IMR-90 (cell line): ENCODE data around the gene SLC16A8. TPM values are rescaled to one million over a fixed set of nuclear protein-coding genes. Genes with fewer than 3 reads are reported as not detected.

Source experiments
- ATAC-seq: fragments of 200-7000 bp; cut with Tn5 transposase; 2 replicates; pipeline ENCODE4 v1.9.1; 2020; ENCODE audit warnings: low read depth, mild to moderate bottlenecking, moderate library complexity
- BruUV-seq: library from RNA; stranded (reverse); fragments of 400-500 nt; replicated peaks from 2 replicates; lab custom pipeline; 2021; lab: Mats Ljungman, UMichigan
- CTCF ChIA-PET: fragments of 300-600 bp; formaldehyde crosslinking; extraction: SDS; loops from one replicate; lab custom pipeline; 2021; ENCODE audit warnings: antibody characterized with exemption; lab: Yijun Ruan, JAX
- POLR2A ChIA-PET: fragments of 300-600 bp; sonication (Branson Sonifier 250); formaldehyde crosslinking; loops from one replicate; lab custom pipeline; 2022; ENCODE audit warnings: antibody characterized with exemption; ENCODE audit not compliant: unreplicated experiment; lab: Charles Lee
- DNase-seq: peaks from one replicate; pipeline ENCODE4 v3.0.0; 2013
- H2AFZ ChIP-seq: replicated peaks from 2 replicates; pipeline ENCODE3; 2013; ENCODE audit warnings: low read length, mild to moderate bottlenecking; ENCODE audit not compliant: poor library complexity
- H2AK5ac ChIP-seq: 2 replicates; pipeline ENCODE4 v1.6.1; 2013; ENCODE audit warnings: low read depth, low read length, inconsistent platforms
- H2AK9ac ChIP-seq: replicated peaks from 2 replicates; pipeline ENCODE3; 2013; ENCODE audit warnings: mild to moderate bottlenecking, low read depth, low read length, moderate library complexity; ENCODE audit not compliant: poor library complexity
- H2BK120ac ChIP-seq: 2 replicates; pipeline ENCODE4 v1.6.1; 2013; ENCODE audit warnings: low read depth, low read length, inconsistent platforms
- H2BK15ac ChIP-seq: 3 replicates; pipeline ENCODE4 v1.6.1; 2013; ENCODE audit warnings: low read depth, low read length, inconsistent platforms
- H2BK20ac ChIP-seq: 2 replicates; pipeline ENCODE4 v1.6.1; 2013; ENCODE audit warnings: low read depth, mild to moderate bottlenecking, inconsistent platforms, low read length, moderate library complexity
- H2BK5ac ChIP-seq: 2 replicates; pipeline ENCODE4 v1.6.1; 2013; ENCODE audit warnings: mild to moderate bottlenecking, low read depth, low read length, inconsistent platforms; ENCODE audit not compliant: poor library complexity, severe bottlenecking
- H3K14ac ChIP-seq: replicated peaks from 2 replicates; pipeline ENCODE4 v1.6.1; 2013; ENCODE audit warnings: low read depth, low read length, inconsistent platforms
- H3K18ac ChIP-seq: 2 replicates; pipeline ENCODE4 v1.6.1; 2013; ENCODE audit warnings: low read depth, low read length, control low read depth
- H3K23ac ChIP-seq: 2 replicates; pipeline ENCODE4 v1.6.1; 2013; ENCODE audit warnings: low read depth, low read length, inconsistent platforms
- H3K27ac ChIP-seq: 2 replicates; pipeline ENCODE4 v1.5.1; 2013; ENCODE audit warnings: mild to moderate bottlenecking, control low read depth, low read length; ENCODE audit not compliant: insufficient read depth
- H3K27me3 ChIP-seq: 2 replicates; pipeline ENCODE4 v1.6.1; 2013; ENCODE audit warnings: low read length; ENCODE audit not compliant: control insufficient read depth, insufficient read depth
- H3K36me3 ChIP-seq: 2 replicates; pipeline ENCODE4 v1.6.1; 2013; ENCODE audit warnings: low read length, mixed read lengths; ENCODE audit not compliant: control insufficient read depth, insufficient read depth
- H3K4ac ChIP-seq: 2 replicates; pipeline ENCODE4 v1.6.1; 2013; ENCODE audit warnings: low read depth, low read length, inconsistent platforms
- H3K4me1 ChIP-seq: 2 replicates; pipeline ENCODE4 v1.6.1; 2013; ENCODE audit warnings: low read length, mixed read lengths; ENCODE audit not compliant: control insufficient read depth, insufficient read depth
- H3K4me2 ChIP-seq: 2 replicates; pipeline ENCODE4 v1.6.1; 2013; ENCODE audit warnings: low read depth, mild to moderate bottlenecking, control low read depth, low read length, moderate library complexity
- H3K4me3 ChIP-seq: 2 replicates; pipeline ENCODE4 v1.5.1; 2013; ENCODE audit warnings: low read depth, mild to moderate bottlenecking, control low read depth, low read length, moderate library complexity; ENCODE audit not compliant: insufficient read depth
- H3K56ac ChIP-seq: 2 replicates; pipeline ENCODE4 v1.6.1; 2013; ENCODE audit warnings: low read length, inconsistent platforms; ENCODE audit not compliant: insufficient read depth; ENCODE audit errors: extremely low read depth
- H3K79me1 ChIP-seq, 2 experiments: 2 replicates each; pipeline ENCODE4 v1.6.1; 2013; ENCODE audit warnings: low read length in 2 of 2, inconsistent platforms in 1 of 2, low read depth in 1 of 2
- H3K9ac ChIP-seq: 2 replicates; pipeline ENCODE4 v1.6.1; 2013; ENCODE audit warnings: low read depth, low read length, control low read depth
- H3K9me1 ChIP-seq: 2 replicates; pipeline ENCODE4 v1.6.1; 2013; ENCODE audit warnings: low read length, inconsistent platforms; ENCODE audit not compliant: insufficient read depth
- H3K9me3 ChIP-seq: 2 replicates; pipeline ENCODE4 v1.6.1; 2013; ENCODE audit warnings: low read length; ENCODE audit not compliant: control insufficient read depth, insufficient read depth
- H4K20me1 ChIP-seq: 2 replicates; pipeline ENCODE4 v1.6.1; 2013; ENCODE audit warnings: low read length, inconsistent platforms; ENCODE audit not compliant: insufficient read depth
- H4K5ac ChIP-seq: 2 replicates; pipeline ENCODE4 v1.6.1; 2013; ENCODE audit warnings: mild to moderate bottlenecking, low read depth, low read length, control low read depth
- H4K8ac ChIP-seq, 2 experiments: 2 replicates each; pipeline ENCODE4 v1.6.1; 2013; ENCODE audit warnings: low read depth in 2 of 2, low read length in 2 of 2, control low read depth in 1 of 2, inconsistent platforms in 1 of 2
- H4K91ac ChIP-seq: 2 replicates; pipeline ENCODE4 v1.6.1; 2013; ENCODE audit warnings: low read depth, low read length, inconsistent platforms; ENCODE audit not compliant: insufficient read depth
- MAFK ChIP-seq: IDR thresholded peaks from 2 replicates; pipeline ENCODE4 v1.6.1; 2012; ENCODE audit warnings: low read depth, low read length, improper control_type of control experiment
- MXI1 ChIP-seq: IDR thresholded peaks from 2 replicates; pipeline ENCODE4 v1.6.1; 2012; ENCODE audit warnings: low read depth, mild to moderate bottlenecking, low read length, moderate library complexity, borderline replicate concordance
- POLR2A ChIP-seq: IDR thresholded peaks from 2 replicates; pipeline ENCODE4 v1.6.1; 2012; ENCODE audit warnings: mild to moderate bottlenecking, low read depth, low read length
- SMC3 ChIP-seq: fragments of 150-350 bp; IDR thresholded peaks from 2 replicates; pipeline ENCODE4 v1.6.1; 2016; ENCODE audit warnings: low read depth, mild to moderate bottlenecking, antibody characterized with exemption, low read length, moderate library complexity
- WGBS, 2 experiments: methylation state at CpG; one replicate each; pipeline versions ENCODE4 v1.1.5 to v1.1.7; 2013; ENCODE audit warnings: missing lambda C conversion rate in 2 of 2; ENCODE audit not compliant: insufficient read length in 1 of 2; ENCODE audit errors: extremely low coverage in 2 of 2; 5-methylcytosine and 5-hydroxymethylcytosine counted together
- dilution Hi-C: fragments of 300-500 bp; cut with HindIII; formaldehyde crosslinking; loops from one replicate; pipeline ENCODE4 v1.14.3; 2018; ENCODE audit warnings: low sequenced_read_pairs; ENCODE audit not compliant: unreplicated experiment
- in situ Hi-C: fragments of 300-500 bp; cut with MboI; formaldehyde crosslinking; loops from 3 replicates; pipeline ENCODE4 v1.14.3; 2019; ENCODE audit warnings: low sequenced_read_pairs, inconsistent platforms, mixed read lengths
- intact Hi-C: fragments of 100-400 bp; cut with micrococcal nuclease; formaldehyde crosslinking; loops from 2 replicates; pipeline ENCODE4 v1.10.0; 2022
- polyA plus RNA-seq, 3 experiments: library from polyadenylated mRNA; depleted of rRNA; stranded (reverse); fragments of >200 nt; gene quantifications; 2 replicates each; pipeline ENCODE4 v1.2.3, GENCODE V29; 2012; ENCODE audit warnings: low replicate concordance in 1 of 3
- total RNA-seq: library from RNA; depleted of rRNA; stranded (reverse); fragments of >200 nt; gene quantifications from 2 replicates; pipeline ENCODE4 v1.2.3, GENCODE V29; 2012
- TF ChIP-seq, protein P1 (sequence below): fragments of 150-350 bp; IDR thresholded peaks from 2 replicates; pipeline ENCODE4 v1.6.1; 2017; ENCODE audit warnings: mild to moderate bottlenecking, antibody characterized with exemption, low read length, low read depth

SLC16A8 gene
- total and polyA plus RNA-seq, 2 of the 4 experiments (the other 2 are of a cell fraction), result not detected

DNA sequence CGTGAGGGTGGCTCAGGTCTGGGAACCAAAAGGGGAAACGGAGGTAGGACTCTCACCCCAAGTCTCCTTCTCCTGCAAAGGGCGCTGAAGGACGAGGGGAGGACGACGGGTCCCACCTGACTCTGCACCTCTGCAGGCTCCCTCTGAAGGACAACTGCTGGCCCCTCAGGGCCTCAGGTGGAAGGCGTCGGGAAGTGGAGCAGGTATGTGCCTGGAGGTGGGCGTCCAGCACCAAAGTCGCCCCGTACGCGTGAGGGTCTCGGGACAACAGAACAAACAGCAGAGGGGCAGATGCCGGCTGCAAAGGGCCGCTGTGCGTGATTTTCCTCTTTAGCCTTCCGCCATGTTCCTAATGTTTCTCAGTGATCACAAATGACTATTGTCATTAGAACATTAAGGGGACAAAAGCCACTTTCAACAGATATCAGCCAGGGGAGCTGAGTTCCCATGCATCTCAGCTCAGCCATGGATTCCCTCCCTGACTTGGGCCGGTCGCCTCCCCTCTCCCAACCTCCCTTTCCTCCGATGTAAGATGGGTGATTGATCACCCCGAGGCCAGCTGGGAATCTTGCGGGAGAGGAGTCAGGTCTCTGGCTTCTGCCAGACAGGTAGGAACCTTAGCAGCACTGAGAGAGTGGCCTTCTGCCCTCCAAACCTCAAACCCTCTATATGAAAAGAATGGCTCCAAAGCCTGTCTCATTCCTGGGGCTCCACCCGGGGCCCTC, 836 bp downstream of the SLC16A8 start:
- Histone ChIP-seq H3K79me1 (no peaks in the 10 kb centered on the region), H3K14ac (no peak overlapping the region), H3K9me1 (0 out of 2 replicates have a peak, but pooled peaks cover 6% of the 10 kb centered on the region), H2BK120ac (no peak overlapping the region), H4K5ac (no peak overlapping the region), H2BK5ac (no peak overlapping the region), H3K9ac (no peak overlapping the region), H2AK5ac (no peak overlapping the region), H3K27ac (no peak overlapping the region), H3K4me1 (no peaks in the 10 kb centered on the region; the same call in 1 of the 2 replicates), H3K27me3 (peaks cover 41% of the 10 kb centered on the region), H4K20me1 (no peaks in the 10 kb centered on the region; the same call in 1 of the 2 replicates), H3K4me2 (no peak overlapping the region), H2AK9ac (no peak overlapping the region), H3K18ac (no peak overlapping the region), H3K4ac (no peak overlapping the region), H3K56ac (no peak overlapping the region), H4K8ac (no peak overlapping the region), H3K4me3 (no peak overlapping the region), H2AFZ (no peak overlapping the region), H3K9me3 (no peaks in the 10 kb centered on the region), H3K36me3 (no peaks in the 10 kb centered on the region), H4K91ac (no peak overlapping the region), H3K23ac (no peak overlapping the region), H2BK15ac (no peak overlapping the region), H2BK20ac (no peak overlapping the region)
- ChIA-PET CTCF (no interaction called here), POLR2A (no interaction called here)
- ATAC-seq (no peak), DNase-seq (no peak)
- WGBS, 2 experiments, result 83% methylated on average over 10 of the region's 24 CpGs; no CpG with 5 or more reads in 1 of the 2 experiments
- no TSS peak for BruUV-seq
- TF ChIP-seq MAFK, result no peak
- TF ChIP-seq, protein P1, sequence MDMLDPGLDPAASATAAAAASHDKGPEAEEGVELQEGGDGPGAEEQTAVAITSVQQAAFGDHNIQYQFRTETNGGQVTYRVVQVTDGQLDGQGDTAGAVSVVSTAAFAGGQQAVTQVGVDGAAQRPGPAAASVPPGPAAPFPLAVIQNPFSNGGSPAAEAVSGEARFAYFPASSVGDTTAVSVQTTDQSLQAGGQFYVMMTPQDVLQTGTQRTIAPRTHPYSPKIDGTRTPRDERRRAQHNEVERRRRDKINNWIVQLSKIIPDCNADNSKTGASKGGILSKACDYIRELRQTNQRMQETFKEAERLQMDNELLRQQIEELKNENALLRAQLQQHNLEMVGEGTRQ, result no peak
- no peak for TF ChIP-seq SMC3
- no peak for TF ChIP-seq POLR2A
- TF ChIP-seq MXI1, result no peak
- dilution Hi-C loops (no loop called here), intact Hi-C loops (no loop called here), in situ Hi-C loops (no loop called here)
